GM18505 (cell line): Measurements from ENCODE around the gene JOSD1.
A peak's percentile ranks its signal among the peaks of the same experiment; 100 is the strongest.

Experiments used
- ATAC-seq: cut with Tn5 transposase; IDR thresholded peaks from one replicate; pipeline ENCODE4 v1.9.1; 2021; ENCODE audit not compliant: unreplicated experiment
- POLR2A ChIP-seq: IDR thresholded peaks from 4 replicates; pipeline ENCODE4 v1.6.1; 2011; ENCODE audit warnings: borderline replicate concordance; ENCODE audit not compliant: insufficient read depth, insufficient read length; ENCODE audit errors: extremely low read depth

The JOSD1 gene

GRCh38 chr22:38738475-38739070, 37.8 kb upstream of the JOSD1 start:
- no peak for TF ChIP-seq POLR2A
- no peak for ATAC-seq

- TF ChIP-seq POLR2A, result no peak
- ATAC-seq, result no peak
These were observed 36.7 kb upstream of the JOSD1 start for GRCh38 chr22:38737302-38738060.

GRCh38 chr22:38736257-38736570, 35.5 kb upstream of the JOSD1 start:
- no peak for ATAC-seq
- no peak for TF ChIP-seq POLR2A

- peak; percentile 25 for TF ChIP-seq POLR2A
- ATAC-seq, result no peak
These were observed 34.9 kb upstream of the JOSD1 start for GRCh38 chr22:38735465-38736256.

GRCh38 chr22:38735126-38735464, 34.4 kb upstream of the JOSD1 start:
- peak; percentile 25 for TF ChIP-seq POLR2A
- ATAC-seq, result no peak

GRCh38 chr22:38734421-38735100, 33.8 kb upstream of the JOSD1 start:
- no peak for ATAC-seq
- no peak for TF ChIP-seq POLR2A

GRCh38 chr22:38733724-38734381, 33.1 kb upstream of the JOSD1 start:
- peak; percentile 38 for TF ChIP-seq POLR2A
- ATAC-seq, result no peak

- TF ChIP-seq POLR2A, result no peak
- ATAC-seq, result no peak
These were observed 32.6 kb upstream of the JOSD1 start for GRCh38 chr22:38733329-38733723.

- TF ChIP-seq POLR2A, result no peak
- ATAC-seq, result no peak
These were observed 31.6 kb upstream of the JOSD1 start for GRCh38 chr22:38732251-38732815.

GRCh38 chr22:38731703-38732161, 31.0 kb upstream of the JOSD1 start:
- ATAC-seq, result no peak
- no peak for TF ChIP-seq POLR2A

GRCh38 chr22:38730411-38730871, 29.7 kb upstream of the JOSD1 start:
- ATAC-seq, result no peak
- no peak for TF ChIP-seq POLR2A

- no peak for TF ChIP-seq POLR2A
- no peak for ATAC-seq
These were observed 29.2 kb upstream of the JOSD1 start for GRCh38 chr22:38729946-38730345.
